ENCODE results near the gene ANKRD18A.

Gene ANKRD18A

GRCh38 chr9:38526591-38526990 lies 93.8 kb downstream of the ANKRD18A start:
- FAIRE-seq (no peak), DNase-seq (ENCODE audit: insufficient read length, low spot score) (no peak)
- TF ChIP-seq CTCF (IDR thresholded peaks at IDR 0.05; ENCODE audit: insufficient read depth, missing control alignments) = no peak

GRCh38 chr9:38523121-38523520 lies 97.3 kb downstream of the ANKRD18A start:
- FAIRE-seq (no peak), DNase-seq (ENCODE audit: insufficient read length, low spot score) (no peak)
- TF ChIP-seq CTCF (IDR thresholded peaks at IDR 0.05; ENCODE audit: insufficient read depth, missing control alignments) = no peak

DNA sequence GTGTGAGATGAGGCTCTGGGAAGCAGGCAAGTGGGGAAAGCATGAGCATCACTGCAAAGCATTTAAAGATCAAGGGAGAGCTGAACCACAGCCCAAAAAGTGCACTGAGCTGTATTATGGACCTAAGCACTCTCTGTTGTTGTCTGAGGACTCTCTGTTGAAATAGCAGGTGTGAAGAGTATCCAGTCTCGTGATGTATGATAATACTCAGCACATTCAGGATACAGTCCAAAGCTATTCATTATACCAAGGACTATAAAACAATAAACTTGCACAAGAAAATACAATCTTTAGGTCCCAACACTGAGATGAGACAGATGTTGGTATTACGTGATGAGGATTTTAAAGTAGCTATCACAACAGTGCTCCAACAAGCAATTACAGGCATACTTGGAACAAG lies 98.6 kb downstream of the ANKRD18A start:
- FAIRE-seq (no peak), DNase-seq (ENCODE audit: insufficient read length, low spot score) (no peak)
- TF ChIP-seq CTCF (IDR thresholded peaks at IDR 0.05; ENCODE audit: insufficient read depth, missing control alignments) = no peak
